Muscle layer of duodenum (tissue), 2 donors: Measurements from ENCODE around the gene SLX4IP.

Experiments
- H3K27ac ChIP-seq: one replicate; pipeline ENCODE4 v1.7.0; 2013; ENCODE audit warnings: mild to moderate bottlenecking, low read length
- H3K27me3 ChIP-seq: one replicate; pipeline ENCODE4 v1.7.0; 2013; ENCODE audit warnings: low read depth, mild to moderate bottlenecking, control low read depth, low read length
- H3K36me3 ChIP-seq, 2 donors: one replicate each; pipeline ENCODE4 v1.7.0; 2013; ENCODE audit warnings: low read length in 2 of 2, control low read depth in 1 of 2, mild to moderate bottlenecking in 1 of 2; ENCODE audit not compliant: insufficient read depth in 2 of 2, control insufficient read depth in 1 of 2
- H3K4me1 ChIP-seq, 2 donors: one replicate each; pipeline ENCODE4 v1.7.0; 2013; ENCODE audit warnings: low read length in 2 of 2, mild to moderate bottlenecking in 2 of 2, control low read depth in 1 of 2, moderate library complexity in 1 of 2; ENCODE audit not compliant: insufficient read depth in 2 of 2, control insufficient read depth in 1 of 2
- H3K4me3 ChIP-seq, 2 donors: one replicate each; pipeline ENCODE4 v1.7.0; 2013; ENCODE audit warnings: low read length in 2 of 2, low read depth in 1 of 2, mild to moderate bottlenecking in 1 of 2
- H3K9me3 ChIP-seq, 2 donors: one replicate each; pipeline ENCODE4 v1.7.0; 2013; ENCODE audit warnings: low read length in 2 of 2, control low read depth in 1 of 2, mild to moderate bottlenecking in 1 of 2; ENCODE audit not compliant: control insufficient read depth in 1 of 2
- donor health status: healthy.

SLX4IP gene

DNA sequence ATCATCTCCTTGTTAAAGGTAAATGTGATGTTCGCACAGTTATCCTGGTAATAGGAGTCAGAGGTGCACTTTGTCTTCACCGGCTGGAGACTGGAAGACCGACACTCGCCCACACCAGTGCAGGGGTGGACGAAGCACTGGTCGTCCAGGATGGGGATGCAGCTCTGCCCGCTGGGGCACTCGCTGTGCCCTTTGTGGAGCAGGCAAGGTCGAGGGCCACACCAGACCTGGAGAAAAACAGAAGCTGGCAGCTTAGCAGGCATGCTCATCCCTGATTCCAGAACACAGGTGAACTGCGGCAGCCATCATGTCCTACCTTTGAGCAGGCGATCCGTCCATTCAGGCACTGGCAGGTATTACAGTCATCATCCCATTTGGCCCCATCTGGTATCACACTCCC, 206.4 kb downstream of the SLX4IP start:
- Histone ChIP-seq H3K4me3 (no peak overlapping the region), H3K27me3 (no peaks in the 10 kb centered on the region), H3K36me3 (peaks cover 68 to 70% of the 10 kb centered on the region in 2 donors), H3K9me3 (no peaks in the 10 kb centered on the region), H3K4me1 (peaks cover 9 to 11% of the 10 kb centered on the region in 2 donors), H3K27ac (no peak overlapping the region)

GRCh38 chr20:10641893-10642292, 206.8 kb downstream of the SLX4IP start:
- Histone ChIP-seq H3K27me3 (no peaks in the 10 kb centered on the region), H3K27ac (no peak overlapping the region), H3K9me3 (no peaks in the 10 kb centered on the region), H3K4me3 (no peak overlapping the region), H3K4me1 (peaks cover 7% of the 10 kb centered on the region in 2 donors), H3K36me3 (peaks cover 71 to 74% of the 10 kb centered on the region in 2 donors)

DNA sequence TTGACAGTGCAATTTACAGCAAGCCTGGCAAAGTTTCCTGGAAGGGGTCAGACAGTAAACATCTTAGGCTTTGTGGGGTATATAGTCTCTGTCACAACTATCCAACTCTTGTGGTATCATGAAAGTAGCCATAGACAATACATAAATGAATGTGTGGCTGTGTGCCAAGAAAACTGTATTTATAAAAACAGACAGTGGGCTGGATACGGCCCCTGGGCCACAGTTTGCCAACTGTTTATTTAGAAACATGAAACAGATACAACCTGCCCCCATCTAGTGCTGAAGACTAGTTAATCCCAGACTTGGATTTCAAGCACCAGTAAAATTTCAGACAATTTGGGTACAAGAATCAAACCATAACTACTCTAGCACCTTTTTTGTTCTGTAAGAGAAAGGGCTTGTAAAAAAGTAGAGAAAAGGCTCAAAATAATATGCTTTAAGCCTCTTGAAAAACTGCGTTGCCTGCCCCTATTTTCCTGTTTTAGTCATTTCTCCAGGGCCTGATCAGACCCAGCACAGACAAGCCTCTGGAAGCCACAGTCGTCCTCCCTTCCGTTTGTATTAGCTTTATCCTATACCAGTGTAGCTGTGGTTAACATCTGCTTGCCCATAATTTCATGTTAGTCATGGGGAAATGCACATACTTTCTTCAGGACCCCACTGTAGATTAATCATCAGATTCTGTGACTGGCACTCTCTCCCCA, 207.9 kb downstream of the SLX4IP start:
- Histone ChIP-seq H3K27me3 (no peaks in the 10 kb centered on the region), H3K36me3 (peaks cover 81 to 85% of the 10 kb centered on the region in 2 donors), H3K4me3 (no peak overlapping the region), H3K27ac (no peak overlapping the region), H3K9me3 (no peaks in the 10 kb centered on the region), H3K4me1 (no peaks in the 10 kb centered on the region)

DNA sequence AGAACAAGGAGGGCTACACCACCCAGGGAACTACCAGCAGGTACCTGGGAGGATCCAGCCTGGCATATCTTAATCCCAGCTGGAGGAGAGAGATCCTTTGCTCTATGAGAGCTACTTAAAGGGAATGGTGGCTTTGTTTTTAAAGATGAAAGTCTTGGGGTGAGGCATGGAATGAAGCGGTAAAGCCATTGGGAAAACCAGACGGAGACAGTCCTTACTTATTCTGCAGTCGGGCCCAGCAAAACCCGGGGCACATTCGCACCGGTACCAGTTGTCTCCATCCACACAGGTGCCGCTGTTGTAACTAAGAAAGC, 208.4 kb downstream of the SLX4IP start:
- H3K9me3 ChIP-seq, result no peaks in the 10 kb centered on the region
- H3K36me3 ChIP-seq, result peaks cover 87 to 90% of the 10 kb centered on the region in 2 donors
- no peaks in the 10 kb centered on the region for H3K27me3 ChIP-seq
- H3K4me3 ChIP-seq, result no peak overlapping the region
- no peak overlapping the region for H3K27ac ChIP-seq
- no peaks in the 10 kb centered on the region for H3K4me1 ChIP-seq

DNA sequence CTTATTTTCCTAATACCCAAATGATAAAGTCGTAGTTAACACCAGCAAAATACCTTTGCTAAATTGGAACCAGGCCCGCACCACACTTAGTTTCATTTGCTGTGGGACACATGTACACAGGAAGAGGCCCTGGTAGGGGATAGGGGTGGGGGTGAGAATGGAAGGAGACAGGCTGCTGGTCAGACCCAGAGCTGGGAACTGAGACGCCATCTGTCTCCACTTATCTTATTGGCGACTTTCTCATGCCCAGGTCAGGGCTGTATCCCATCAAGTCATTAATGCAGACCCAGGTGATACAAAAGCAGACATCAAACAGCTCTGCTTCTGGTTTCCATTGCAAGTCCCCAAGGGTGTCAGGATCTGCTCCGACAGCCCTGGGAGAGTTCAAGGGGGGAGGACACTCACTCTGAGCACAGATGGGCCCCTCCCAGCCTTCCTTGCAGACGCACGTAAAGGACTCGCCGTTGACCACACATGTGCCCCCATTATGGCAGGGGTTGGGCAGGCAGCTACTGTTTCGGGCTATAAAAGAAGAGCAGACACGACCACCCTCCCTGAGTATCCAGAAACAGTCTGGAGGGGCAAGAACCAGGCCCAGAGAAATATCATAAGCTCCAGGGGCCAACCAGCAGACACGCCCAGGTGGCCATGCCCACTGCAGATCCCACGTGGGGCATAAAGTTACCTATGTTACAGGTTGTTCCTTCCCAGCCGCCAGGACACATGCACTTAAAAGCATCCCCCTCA, 209.5 kb downstream of the SLX4IP start:
- peaks cover 93% of the 10 kb centered on the region in 2 donors for H3K36me3 ChIP-seq
- H3K27ac ChIP-seq, result no peak overlapping the region
- H3K4me1 ChIP-seq, result no peaks in the 10 kb centered on the region

GRCh38 chr20:10645205-10645570, 210.1 kb downstream of the SLX4IP start:
- no peaks in the 10 kb centered on the region for H3K4me1 ChIP-seq
- H3K36me3 ChIP-seq, result peaks cover 92 to 93% of the 10 kb centered on the region in 2 donors
- no peak overlapping the region for H3K27ac ChIP-seq
- H3K27me3 ChIP-seq, result no peaks in the 10 kb centered on the region
- H3K4me3 ChIP-seq, result no peak overlapping the region
- H3K9me3 ChIP-seq, result no peaks in the 10 kb centered on the region

More for the DNA sequence above, 209.5 kb downstream of the SLX4IP start:
- Histone ChIP-seq H3K4me3 (no peak overlapping the region), H3K9me3 (no peaks in the 10 kb centered on the region), H3K27me3 (no peaks in the 10 kb centered on the region)

GRCh38 chr20:10646006-10646405, 210.9 kb downstream of the SLX4IP start:
- H3K36me3 ChIP-seq, result peaks cover 87 to 93% of the 10 kb centered on the region in 2 donors
- H3K27me3 ChIP-seq, result no peaks in the 10 kb centered on the region
- H3K27ac ChIP-seq, result no peak overlapping the region
- H3K4me3 ChIP-seq, result no peak overlapping the region
- H3K4me1 ChIP-seq, result peaks cover 0 to 2% of the 10 kb centered on the region in 2 donors
- no peaks in the 10 kb centered on the region for H3K9me3 ChIP-seq

- H3K9me3 ChIP-seq, result no peaks in the 10 kb centered on the region
- no peaks in the 10 kb centered on the region for H3K27me3 ChIP-seq
- H3K27ac ChIP-seq, result no peak overlapping the region
- H3K4me1 ChIP-seq, result peaks cover 0 to 11% of the 10 kb centered on the region in 2 donors
- no peak overlapping the region for H3K4me3 ChIP-seq
- H3K36me3 ChIP-seq, result peaks cover 77 to 88% of the 10 kb centered on the region in 2 donors
Observed at GRCh38 chr20:10646886-10647420, 211.8 kb downstream of the SLX4IP start.

DNA sequence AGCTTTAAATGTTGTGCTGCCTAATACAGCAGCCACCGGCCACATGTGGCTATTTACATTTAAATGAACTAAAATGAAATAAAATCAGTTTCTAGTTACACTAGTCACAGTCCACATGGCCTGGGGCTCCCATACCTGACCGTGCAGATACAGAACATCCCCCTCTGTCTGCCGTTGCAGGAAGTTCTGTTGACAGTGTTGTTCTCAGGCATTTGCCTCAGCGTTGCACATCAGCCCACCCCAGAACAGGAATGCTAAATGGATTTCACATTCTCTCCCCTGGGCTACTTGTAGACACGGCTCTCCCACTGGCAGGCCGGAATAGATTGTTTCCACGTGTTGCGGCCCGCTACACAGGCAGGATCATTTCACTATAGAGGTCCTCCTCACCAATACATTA, 212.4 kb downstream of the SLX4IP start:
- Histone ChIP-seq H3K9me3 (no peaks in the 10 kb centered on the region), H3K27ac (no peak overlapping the region), H3K4me3 (no peak overlapping the region), H3K4me1 (peaks cover 0 to 16% of the 10 kb centered on the region in 2 donors), H3K27me3 (no peaks in the 10 kb centered on the region), H3K36me3 (peaks cover 72 to 82% of the 10 kb centered on the region in 2 donors)

DNA sequence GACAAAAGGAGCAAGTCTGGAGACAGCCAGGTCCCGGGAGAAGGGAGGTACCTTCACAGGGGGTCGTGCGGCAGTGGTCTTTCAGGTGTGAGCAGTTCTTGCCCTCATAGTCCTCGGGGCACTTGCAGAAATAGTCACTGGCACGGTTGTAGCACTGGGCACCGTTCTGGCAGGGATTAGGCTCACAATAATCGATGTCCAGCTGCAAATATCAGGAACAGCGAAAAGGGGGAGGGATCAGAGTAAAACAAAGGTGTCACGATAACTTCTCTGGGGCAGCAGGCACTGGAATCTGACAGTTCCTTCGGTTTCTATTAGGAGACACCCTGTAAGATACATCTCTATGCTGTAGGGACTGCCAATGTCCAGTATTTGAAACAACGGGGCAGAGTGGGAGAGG, 212.8 kb downstream of the SLX4IP start:
- H3K9me3 ChIP-seq, result no peaks in the 10 kb centered on the region
- H3K27me3 ChIP-seq, result no peaks in the 10 kb centered on the region
- H3K4me3 ChIP-seq, result no peak overlapping the region
- H3K4me1 ChIP-seq, result peaks cover 0 to 20% of the 10 kb centered on the region in 2 donors
- no peak overlapping the region for H3K27ac ChIP-seq
- peaks cover 68 to 78% of the 10 kb centered on the region in 2 donors for H3K36me3 ChIP-seq

- H3K36me3 ChIP-seq, result peaks cover 60 to 72% of the 10 kb centered on the region in 2 donors
Observed at GRCh38 chr20:10648651-10649050, 213.5 kb downstream of the SLX4IP start.

More at GRCh38 chr20:10648651-10649050, 213.5 kb downstream of the SLX4IP start:
- H3K9me3 ChIP-seq, result no peaks in the 10 kb centered on the region
- no peaks in the 10 kb centered on the region for H3K27me3 ChIP-seq
- H3K4me1 ChIP-seq, result peaks cover under 1 to 24% of the 10 kb centered on the region in 2 donors
- H3K27ac ChIP-seq, result no peak overlapping the region
- no peak overlapping the region for H3K4me3 ChIP-seq
